ENCODE data around the gene HBS1L.

Gene HBS1L

GRCh38 chr6:135008941-135009290 lies 45.7 kb downstream of the HBS1L start:
- no peak overlapping the region for H3K4me2 ChIP-seq (ENCODE audit: low read length)
- no peaks in the 10 kb centered on the region for H3K9me3 ChIP-seq (ENCODE audit: control insufficient read depth, insufficient read depth, low read length)
- H3K27ac ChIP-seq (ENCODE audit: low read depth, low read length) = no peak overlapping the region
- H3K79me2 ChIP-seq (ENCODE audit: control insufficient read depth, low read length) = peaks cover 1% of the 10 kb centered on the region
- H4K20me1 ChIP-seq (ENCODE audit: control insufficient read depth, insufficient read depth, low read depth, low read length) = no peaks in the 10 kb centered on the region
- H3K4me1 ChIP-seq (ENCODE audit: control insufficient read depth, low read length) = peaks cover 6% of the 10 kb centered on the region; the same call in 1 of the 2 replicates
- H3K36me3 ChIP-seq (ENCODE audit: control insufficient read depth, low read length) = peaks cover 4% of the 10 kb centered on the region; the same call in 1 of the 2 replicates
- TF ChIP-seq CTCF (IDR thresholded peaks at IDR 0.05; ENCODE audit: low read depth, low read length, poor library complexity, severe bottlenecking) (no peak), EZH2phosphoT487 (IDR thresholded peaks at IDR 0.05; ENCODE audit: borderline replicate concordance, low read length) (no peak)
- no peaks in the 10 kb centered on the region; the same call in 1 of the 2 replicates for H3F3A ChIP-seq (ENCODE audit: control insufficient read depth, insufficient read depth)
- no peaks in the 10 kb centered on the region for H3K27me3 ChIP-seq (ENCODE audit: control insufficient read depth, low read length)
- H3K9me2 ChIP-seq (replicated peaks; ENCODE audit: control insufficient read depth, low read length) = no peaks in the 10 kb centered on the region
- H3K4me3 ChIP-seq (ENCODE audit: low read length) = no peak overlapping the region

DNA sequence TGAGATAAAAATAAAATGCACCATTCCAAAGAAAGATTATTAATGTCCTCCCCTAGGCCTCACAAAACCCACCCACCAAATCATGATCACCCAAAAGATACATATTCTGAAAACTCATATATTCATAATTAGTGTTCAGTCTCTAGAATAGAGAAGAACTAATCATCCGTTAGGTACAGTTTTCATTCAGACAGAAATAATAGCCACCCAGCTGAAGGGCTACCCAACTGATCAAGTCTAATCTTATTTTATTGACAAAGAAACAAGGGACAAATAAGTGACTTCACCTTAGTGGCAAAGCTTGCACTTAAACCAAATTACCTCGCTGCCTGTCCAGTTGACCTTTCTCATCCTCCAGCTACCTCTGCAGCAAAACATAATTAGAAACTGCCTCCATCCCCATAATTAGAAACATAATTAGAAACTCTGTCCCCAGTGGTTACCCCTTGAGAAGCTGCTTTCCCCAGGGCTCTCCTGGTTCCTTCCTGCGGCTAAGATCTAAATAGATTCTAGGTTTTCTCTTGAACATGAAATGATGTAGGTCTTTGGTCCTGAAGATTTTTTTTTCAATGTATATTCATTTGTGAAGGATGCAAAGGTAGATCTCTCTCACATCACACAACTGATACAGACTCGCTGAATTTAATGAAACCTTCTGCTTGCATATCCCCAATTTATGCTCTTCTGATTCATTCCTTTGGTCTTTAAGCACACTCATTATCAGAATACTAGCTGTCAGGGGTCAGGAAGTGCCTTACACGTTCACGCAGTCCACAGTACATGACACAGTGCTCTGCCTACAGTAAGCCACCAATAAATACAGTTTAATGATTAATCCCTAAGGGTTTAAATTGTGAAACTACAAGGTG lies 46.3 kb downstream of the HBS1L start:
- Histone ChIP-seq H3K9me3 (ENCODE audit: control insufficient read depth, insufficient read depth, low read length) (no peaks in the 10 kb centered on the region), H3K4me2 (ENCODE audit: low read length) (no peak overlapping the region), H3F3A (ENCODE audit: control insufficient read depth, insufficient read depth) (no peaks in the 10 kb centered on the region), H3K79me2 (ENCODE audit: control insufficient read depth, low read length) (no peaks in the 10 kb centered on the region; the same call in 1 of the 2 replicates), H3K36me3 (ENCODE audit: control insufficient read depth, low read length) (peaks cover 4% of the 10 kb centered on the region; the same call in 1 of the 2 replicates), H3K4me3 (ENCODE audit: low read length) (no peak overlapping the region), H3K27ac (ENCODE audit: low read depth, low read length) (no peak overlapping the region), H3K4me1 (ENCODE audit: control insufficient read depth, low read length) (peaks cover 6% of the 10 kb centered on the region; the same call in 1 of the 2 replicates), H4K20me1 (ENCODE audit: control insufficient read depth, insufficient read depth, low read depth, low read length) (no peaks in the 10 kb centered on the region), H3K9me2 (replicated peaks; ENCODE audit: control insufficient read depth, low read length) (no peaks in the 10 kb centered on the region), H3K27me3 (ENCODE audit: control insufficient read depth, low read length) (no peaks in the 10 kb centered on the region)
- no peak for TF ChIP-seq CTCF (IDR thresholded peaks at IDR 0.05; ENCODE audit: low read depth, low read length, poor library complexity, severe bottlenecking)
- TF ChIP-seq EZH2phosphoT487 (IDR thresholded peaks at IDR 0.05; ENCODE audit: borderline replicate concordance, low read length) = no peak

DNA sequence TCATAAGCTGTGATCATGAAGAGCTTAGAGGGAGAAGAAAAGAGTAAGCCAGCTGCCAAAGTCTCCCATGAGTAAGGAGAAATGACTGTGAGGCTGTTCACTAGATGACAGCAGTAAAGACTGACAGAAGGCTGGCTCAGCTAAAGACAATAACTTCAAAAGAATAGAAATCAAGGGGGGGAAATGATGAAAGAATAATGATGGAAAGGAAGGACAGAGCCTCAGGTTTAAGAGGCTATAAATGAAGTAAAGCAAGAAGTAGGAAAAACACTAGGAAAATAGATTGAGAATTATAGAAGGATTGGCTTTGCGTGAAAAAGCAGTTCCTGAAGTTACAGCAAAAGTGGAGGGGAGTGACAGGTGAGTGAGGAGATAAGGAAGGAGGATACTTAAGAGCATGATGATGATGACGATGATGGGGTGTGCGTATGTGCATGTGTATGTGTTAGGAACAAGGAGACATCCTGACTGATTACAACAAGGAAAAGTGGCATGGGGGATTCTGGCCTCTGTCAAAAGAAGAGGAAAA lies 48.2 kb downstream of the HBS1L start:
- no peaks in the 10 kb centered on the region for H4K20me1 ChIP-seq (ENCODE audit: control insufficient read depth, insufficient read depth, low read depth, low read length)
- no peaks in the 10 kb centered on the region for H3F3A ChIP-seq (ENCODE audit: control insufficient read depth, insufficient read depth)
- peaks cover 6% of the 10 kb centered on the region; the same call in 1 of the 2 replicates for H3K4me1 ChIP-seq (ENCODE audit: control insufficient read depth, low read length)
- H3K9me3 ChIP-seq (ENCODE audit: control insufficient read depth, insufficient read depth, low read length) = no peaks in the 10 kb centered on the region
- H3K27me3 ChIP-seq (ENCODE audit: control insufficient read depth, low read length) = no peaks in the 10 kb centered on the region
- no peaks in the 10 kb centered on the region for H3K79me2 ChIP-seq (ENCODE audit: control insufficient read depth, low read length)
- TF ChIP-seq CTCF (IDR thresholded peaks at IDR 0.05; ENCODE audit: low read depth, low read length, poor library complexity, severe bottlenecking) = no peak
- no peak overlapping the region for H3K27ac ChIP-seq (ENCODE audit: low read depth, low read length)
- H3K9me2 ChIP-seq (replicated peaks; ENCODE audit: control insufficient read depth, low read length) = no peaks in the 10 kb centered on the region
- peaks cover 9% of the 10 kb centered on the region for H3K36me3 ChIP-seq (ENCODE audit: control insufficient read depth, low read length)
- H3K4me3 ChIP-seq (ENCODE audit: low read length) = no peak overlapping the region
- no peak overlapping the region for H3K4me2 ChIP-seq (ENCODE audit: low read length)
